WTC11 (cell line): Measurements from ENCODE around the gene HDAC6. TPM values are rescaled to one million over a fixed set of nuclear protein-coding genes. Genes with fewer than 3 reads are reported as not detected.

ENCODE experiments used
- total RNA-seq: library from RNA; stranded (reverse); gene quantifications from 3 replicates; pipeline ENCODE4 v1.2.3, GENCODE V29; 2021

Gene HDAC6
- total RNA-seq, 1 experiment from 2014 or later, result 58.5 TPM

Other genes with a start within 250 kb of the HDAC6 start
- gene RBM3, start 227.6 kb upstream of the HDAC6 start, total RNA-seq, result 97.7 to 148 TPM (median 99.6 TPM) in 3 replicates
- gene WDR13, start 204.6 kb upstream of the HDAC6 start, total RNA-seq, result 28.0 to 37.4 TPM (median 30.4 TPM) in 3 replicates
- 0.79 to 1.6 TPM (median 0.96 TPM) in 3 replicates for gene WAS, start 118.3 kb upstream of the HDAC6 start, total RNA-seq
- 14.2 to 16.5 TPM (median 16.4 TPM) in 3 replicates for gene SUV39H1, start 105.3 kb upstream of the HDAC6 start, total RNA-seq
- 0.27 TPM in 1 of 3 replicates, not detected in the others for gene GLOD5, start 40.3 kb upstream of the HDAC6 start, total RNA-seq
- 0.25 to 0.27 TPM (median 0.26 TPM) in 3 replicates for gene GATA1, start 15.5 kb upstream of the HDAC6 start, total RNA-seq
- gene ERAS, start 24.4 kb downstream of the HDAC6 start, total RNA-seq, result not detected in 3 replicates
- gene PCSK1N, start 33.5 kb downstream of the HDAC6 start, total RNA-seq, result 7.4 to 8.0 TPM (median 7.5 TPM) in 3 replicates
- gene TIMM17B, start 95.7 kb downstream of the HDAC6 start, total RNA-seq, result 99.6 to 120 TPM (median 114 TPM) in 3 replicates
- gene PQBP1, start 95.9 kb downstream of the HDAC6 start, total RNA-seq, result 79.4 to 81.2 TPM (median 81.2 TPM) in 3 replicates
- gene SLC35A2, start 109.6 kb downstream of the HDAC6 start, total RNA-seq, result 18.0 to 21.0 TPM (median 20.2 TPM) in 3 replicates
- 146 to 184 TPM (median 182 TPM) in 3 replicates for gene PIM2, start 117.0 kb downstream of the HDAC6 start, total RNA-seq
- 50.9 to 52.6 TPM (median 51.1 TPM) in 3 replicates for gene OTUD5, start 155.5 kb downstream of the HDAC6 start, total RNA-seq
- gene KCND1, start 169.8 kb downstream of the HDAC6 start, total RNA-seq, result 4.9 to 5.4 TPM (median 5.2 TPM) in 3 replicates
- gene GRIPAP1, start 200.2 kb downstream of the HDAC6 start, total RNA-seq, result 60.0 to 70.7 TPM (median 60.9 TPM) in 3 replicates
- gene TFE3, start 241.3 kb downstream of the HDAC6 start, total RNA-seq, result 46.4 to 51.2 TPM (median 50.0 TPM) in 3 replicates